Nucleus accumbens (tissue), 56 donors: ENCODE measurements around the gene MYO7B.
"Not testable (repeated sequence)": the region's sequence is repeated elsewhere in the genome, so short reads cannot be mapped to it uniquely, and the experiment has no call there.

Experiments used
- DNase-seq, 56 donors: peaks; one replicate each; lab custom pipeline; 2025; lab: John Stamatoyannopoulos, UW

The MYO7B gene

GRCh38 chr2:127520424-127520823 lies 15.1 kb upstream of the MYO7B start:
- no peak for DNase-seq

GRCh38 chr2:127523269-127523939 lies 12.1 kb upstream of the MYO7B start:
- DNase-seq, result no peak

- not testable (repeated sequence) for DNase-seq
Measured at GRCh38 chr2:127524198-127524834, 11.2 kb upstream of the MYO7B start.

GRCh38 chr2:127525691-127526131 lies 9.8 kb upstream of the MYO7B start:
- DNase-seq, result peak in 2 of 56 donors; percentile 37 to 56

- peak; percentile 56 to 98 (median 92) for DNase-seq
Measured at GRCh38 chr2:127526132-127527000, 9.1 kb upstream of the MYO7B start, which contains the start of gene IWS1. Gene IWS1, minus strand, starts transcription at chr2:127526489. Its CDS starts 281 bp downstream, at chr2:127526208.

- DNase-seq, result peak in 1 of 56 donors; percentile 59
Measured at GRCh38 chr2:127527001-127527804, 8.3 kb upstream of the MYO7B start.

GRCh38 chr2:127528487-127528886 lies 7.0 kb upstream of the MYO7B start:
- DNase-seq, result no peak

- DNase-seq, result not testable (repeated sequence)
Measured at GRCh38 chr2:127529416-127529815, 6.1 kb upstream of the MYO7B start.

- no peak for DNase-seq
Measured at GRCh38 chr2:127530245-127531140, 5.0 kb upstream of the MYO7B start.

- no peak for DNase-seq
Measured at GRCh38 chr2:127531221-127531648, 4.2 kb upstream of the MYO7B start.

GRCh38 chr2:127532296-127532695 lies 3.2 kb upstream of the MYO7B start:
- no peak for DNase-seq

- no peak for DNase-seq
Measured at GRCh38 chr2:127535918-127536317, 435 bp downstream of the MYO7B start.

- no peak for DNase-seq
Measured at GRCh38 chr2:127536707-127537541, 1.4 kb downstream of the MYO7B start.

GRCh38 chr2:127537644-127538043 lies 2.2 kb downstream of the MYO7B start:
- DNase-seq, result no peak

GRCh38 chr2:127541809-127542208 lies 6.3 kb downstream of the MYO7B start:
- peak in 1 of 56 donors; percentile 12 for DNase-seq

- no peak for DNase-seq
Measured at GRCh38 chr2:127542231-127542630, 6.7 kb downstream of the MYO7B start.

GRCh38 chr2:127543013-127543501 lies 7.6 kb downstream of the MYO7B start:
- not testable (repeated sequence) for DNase-seq

- DNase-seq, result no peak
Measured at GRCh38 chr2:127545189-127545588, 9.7 kb downstream of the MYO7B start.
